Effector memory CD4-positive, alpha-beta T cell (primary cell): ENCODE data around the gene TTC34.

Experiments used
- DNase-seq, 3 donors: peaks; one replicate each; pipeline ENCODE4 v3.0.0-alpha.2; 2020
- H3K27ac ChIP-seq: 2 replicates; pipeline ENCODE4 v1.7.0; 2013; ENCODE audit warnings: mild to moderate bottlenecking, low read length, moderate library complexity; ENCODE audit not compliant: insufficient read depth, poor library complexity, severe bottlenecking
- H3K27me3 ChIP-seq: replicated peaks from 2 replicates; pipeline ENCODE4 v1.7.0; 2013; ENCODE audit warnings: mild to moderate bottlenecking, low read length; ENCODE audit not compliant: insufficient read depth, control insufficient read depth, poor library complexity, severe bottlenecking
- H3K36me3 ChIP-seq: 2 replicates; pipeline ENCODE4 v1.7.0; 2013; ENCODE audit warnings: mild to moderate bottlenecking, low read length, moderate library complexity; ENCODE audit not compliant: control insufficient read depth, insufficient read depth
- H3K4me1 ChIP-seq: 2 replicates; pipeline ENCODE4 v1.7.0; 2013; ENCODE audit warnings: low read length, mild to moderate bottlenecking; ENCODE audit not compliant: control insufficient read depth, insufficient read depth, poor library complexity, severe bottlenecking
- H3K4me3 ChIP-seq: 2 replicates; pipeline ENCODE4 v1.7.0; 2013; ENCODE audit warnings: low read length, low read depth, mild to moderate bottlenecking; ENCODE audit not compliant: insufficient read depth, poor library complexity, severe bottlenecking
- H3K9me3 ChIP-seq: 2 replicates; pipeline ENCODE4 v1.7.0; 2013; ENCODE audit warnings: mild to moderate bottlenecking, low read length, moderate library complexity; ENCODE audit not compliant: control insufficient read depth

TTC34 gene

GRCh38 chr1:2797741-2798016 lies 3.8 kb downstream of the TTC34 start:
- Histone ChIP-seq H3K27ac (no peak overlapping the region), H3K9me3 (peaks cover 6% of the 10 kb centered on the region), H3K36me3 (no peaks in the 10 kb centered on the region), H3K4me3 (no peak overlapping the region), H3K27me3 (no peaks in the 10 kb centered on the region), H3K4me1 (peaks cover 6% of the 10 kb centered on the region)
- DNase-seq = no peak

GRCh38 chr1:2796890-2797740 lies 4.4 kb downstream of the TTC34 start:
- Histone ChIP-seq H3K27ac (no peak overlapping the region), H3K36me3 (no peaks in the 10 kb centered on the region), H3K9me3 (peaks cover 6% of the 10 kb centered on the region), H3K4me3 (no peak overlapping the region), H3K4me1 (peaks cover 6% of the 10 kb centered on the region), H3K27me3 (no peaks in the 10 kb centered on the region)
- no peak for DNase-seq

GRCh38 chr1:2795926-2796325 lies 5.6 kb downstream of the TTC34 start:
- Histone ChIP-seq H3K9me3 (peaks cover 6% of the 10 kb centered on the region), H3K4me1 (no peaks in the 10 kb centered on the region), H3K27me3 (peaks cover 8% of the 10 kb centered on the region), H3K36me3 (no peaks in the 10 kb centered on the region), H3K27ac (no peak overlapping the region), H3K4me3 (no peak overlapping the region)
- no peak for DNase-seq

GRCh38 chr1:2791027-2791760 lies 10.3 kb downstream of the TTC34 start:
- Histone ChIP-seq H3K9me3 (peaks cover 6% of the 10 kb centered on the region), H3K4me3 (no peak overlapping the region), H3K27me3 (peaks cover 36% of the 10 kb centered on the region), H3K27ac (no peak overlapping the region), H3K4me1 (peaks cover 6% of the 10 kb centered on the region), H3K36me3 (no peaks in the 10 kb centered on the region)
- no peak for DNase-seq

GRCh38 chr1:2789986-2790581 lies 11.4 kb downstream of the TTC34 start:
- H3K27ac ChIP-seq = no peak overlapping the region
- H3K36me3 ChIP-seq = no peaks in the 10 kb centered on the region
- H3K4me3 ChIP-seq = no peak overlapping the region
- H3K4me1 ChIP-seq = peaks cover 6% of the 10 kb centered on the region
- no peak for DNase-seq
- H3K27me3 ChIP-seq = peaks cover 36% of the 10 kb centered on the region
- H3K9me3 ChIP-seq = peaks cover 6% of the 10 kb centered on the region

GRCh38 chr1:2789164-2789985 lies 12.1 kb downstream of the TTC34 start:
- Histone ChIP-seq H3K27ac (no peak overlapping the region), H3K4me1 (peaks cover 6% of the 10 kb centered on the region), H3K4me3 (no peak overlapping the region), H3K36me3 (no peaks in the 10 kb centered on the region), H3K9me3 (peaks cover 6% of the 10 kb centered on the region), H3K27me3 (peaks cover 36% of the 10 kb centered on the region)
- no peak for DNase-seq

- Histone ChIP-seq H3K27me3 (peaks cover 36% of the 10 kb centered on the region), H3K9me3 (peaks cover 3% of the 10 kb centered on the region), H3K36me3 (no peaks in the 10 kb centered on the region), H3K4me3 (no peak overlapping the region), H3K27ac (no peak overlapping the region), H3K4me1 (peaks cover 6% of the 10 kb centered on the region)
- DNase-seq = no peak
Observed at GRCh38 chr1:2788506-2789163, 12.9 kb downstream of the TTC34 start.

GRCh38 chr1:2787163-2787911 lies 14.2 kb downstream of the TTC34 start:
- Histone ChIP-seq H3K4me1 (peaks cover 6% of the 10 kb centered on the region), H3K27ac (no peak overlapping the region), H3K4me3 (no peak overlapping the region), H3K27me3 (peaks cover 36% of the 10 kb centered on the region), H3K9me3 (no peaks in the 10 kb centered on the region), H3K36me3 (no peaks in the 10 kb centered on the region)
- no peak for DNase-seq
